OCI-LY7 (cell line): ENCODE data around the gene TMCC1.

ENCODE experiments used
- EZH2phosphoT487 ChIP-seq: fragments of 200-600 bp; sonication (generic); IDR thresholded peaks from 2 replicates; pipeline ENCODE4 v1.6.1; 2018; ENCODE audit warnings: low read depth, borderline replicate concordance, mild to moderate bottlenecking, mixed run types, antibody characterized with exemption, low read length, moderate library complexity, mixed read lengths
- TF ChIP-seq, protein P1 (sequence below): fragments of 200-600 bp; sonication (generic); conservative IDR thresholded peaks from 2 replicates; pipeline ENCODE4 v1.5.1; 2014; ENCODE audit warnings: mild to moderate bottlenecking, antibody characterized with exemption, low read length, moderate library complexity, mixed read lengths

DNA sequence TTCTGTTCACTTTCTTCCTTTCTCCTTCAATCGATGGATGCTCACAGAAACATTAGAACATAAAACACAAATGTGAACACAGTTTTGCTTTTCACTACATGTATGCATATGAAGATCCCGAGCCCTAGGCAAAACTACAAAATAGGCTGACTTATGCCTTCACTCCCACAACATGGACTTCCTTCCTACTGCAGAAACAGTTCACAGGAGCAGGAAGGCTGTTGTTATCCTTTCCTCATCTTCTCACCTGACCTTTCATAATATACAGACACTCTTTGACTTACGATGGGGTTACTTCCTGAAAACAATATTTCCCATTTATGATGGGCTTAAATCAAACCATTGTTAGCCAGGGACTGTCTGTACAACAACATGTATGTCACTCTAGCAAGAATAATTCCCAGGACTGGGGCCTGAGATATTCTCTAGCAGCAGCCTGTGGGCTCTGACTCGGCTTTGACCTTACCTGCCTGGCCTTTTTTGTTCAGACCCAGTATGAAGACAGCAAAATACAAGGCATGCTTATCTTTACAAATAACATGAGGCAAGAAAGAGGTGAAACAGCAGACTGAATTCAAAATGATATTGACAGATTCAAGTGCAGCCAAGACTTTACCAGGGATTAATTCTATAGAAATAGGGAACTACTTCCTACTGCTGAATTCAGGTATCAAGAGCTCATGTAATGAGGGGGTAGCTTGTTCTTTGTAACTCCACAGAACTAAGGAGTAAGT, 235.2 kb downstream of the TMCC1 start:
- TF ChIP-seq, protein P1, sequence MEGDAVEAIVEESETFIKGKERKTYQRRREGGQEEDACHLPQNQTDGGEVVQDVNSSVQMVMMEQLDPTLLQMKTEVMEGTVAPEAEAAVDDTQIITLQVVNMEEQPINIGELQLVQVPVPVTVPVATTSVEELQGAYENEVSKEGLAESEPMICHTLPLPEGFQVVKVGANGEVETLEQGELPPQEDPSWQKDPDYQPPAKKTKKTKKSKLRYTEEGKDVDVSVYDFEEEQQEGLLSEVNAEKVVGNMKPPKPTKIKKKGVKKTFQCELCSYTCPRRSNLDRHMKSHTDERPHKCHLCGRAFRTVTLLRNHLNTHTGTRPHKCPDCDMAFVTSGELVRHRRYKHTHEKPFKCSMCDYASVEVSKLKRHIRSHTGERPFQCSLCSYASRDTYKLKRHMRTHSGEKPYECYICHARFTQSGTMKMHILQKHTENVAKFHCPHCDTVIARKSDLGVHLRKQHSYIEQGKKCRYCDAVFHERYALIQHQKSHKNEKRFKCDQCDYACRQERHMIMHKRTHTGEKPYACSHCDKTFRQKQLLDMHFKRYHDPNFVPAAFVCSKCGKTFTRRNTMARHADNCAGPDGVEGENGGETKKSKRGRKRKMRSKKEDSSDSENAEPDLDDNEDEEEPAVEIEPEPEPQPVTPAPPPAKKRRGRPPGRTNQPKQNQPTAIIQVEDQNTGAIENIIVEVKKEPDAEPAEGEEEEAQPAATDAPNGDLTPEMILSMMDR, result no peak
- no peak for TF ChIP-seq EZH2phosphoT487
